HFFc6 (cell line): ENCODE data around the gene SQOR. TPM values are rescaled to one million over a fixed set of nuclear protein-coding genes. Genes with fewer than 3 reads are reported as not detected.

Source experiments
- DNase-seq: peaks from one replicate; pipeline ENCODE4 v3.0.0-alpha.2; 2018
- H3K27ac Mint-ChIP-seq: 2 replicates; pipeline ENCODE4 v1.8.0; 2020; ENCODE audit warnings: mild to moderate bottlenecking, mixed read lengths
- H3K27me3 Mint-ChIP-seq: 2 replicates; pipeline ENCODE4 v1.8.0; 2021; ENCODE audit warnings: mild to moderate bottlenecking, moderate library complexity, mixed read lengths; ENCODE audit not compliant: insufficient read depth
- H3K36me3 Mint-ChIP-seq: 2 replicates; pipeline ENCODE4 v1.8.0; 2021; ENCODE audit warnings: low read depth, mixed read lengths
- H3K4me1 Mint-ChIP-seq: 2 replicates; pipeline ENCODE4 v1.8.0; 2020; ENCODE audit warnings: low read depth, mixed read lengths
- H3K4me3 Mint-ChIP-seq: 2 replicates; pipeline ENCODE4 v1.8.0; 2020; ENCODE audit warnings: mild to moderate bottlenecking, moderate library complexity, mixed read lengths
- H3K9me3 Mint-ChIP-seq: 2 replicates; pipeline ENCODE4 v1.8.0; 2020; ENCODE audit warnings: mild to moderate bottlenecking, mixed read lengths
- total RNA-seq, 6 experiments: library from RNA; stranded (reverse); fragmentation: NEBNext Ultra II Directional; extraction: Animal tissue kit (Norgen Biotek cat#: 25700); gene quantifications; 2 replicates in 1 of 6; 3 replicates in 5 of 6; pipeline ENCODE4 v1.2.3, GENCODE V29; 2021
- TF ChIP-seq, protein P1 (sequence below): fragments of 200-600 bp; sonication (generic); IDR thresholded peaks from 2 replicates; pipeline ENCODE4 v1.5.0; 2021; ENCODE audit warnings: antibody characterized with exemption, mild to moderate bottlenecking

SQOR gene
- total RNA-seq, 6 experiments from 2014 or later, result 25.3 to 43.2 (median 39.7) TPM

GRCh38 chr15:45702041-45702440, 67.2 kb downstream of the SQOR start:
- TF ChIP-seq, protein P1, sequence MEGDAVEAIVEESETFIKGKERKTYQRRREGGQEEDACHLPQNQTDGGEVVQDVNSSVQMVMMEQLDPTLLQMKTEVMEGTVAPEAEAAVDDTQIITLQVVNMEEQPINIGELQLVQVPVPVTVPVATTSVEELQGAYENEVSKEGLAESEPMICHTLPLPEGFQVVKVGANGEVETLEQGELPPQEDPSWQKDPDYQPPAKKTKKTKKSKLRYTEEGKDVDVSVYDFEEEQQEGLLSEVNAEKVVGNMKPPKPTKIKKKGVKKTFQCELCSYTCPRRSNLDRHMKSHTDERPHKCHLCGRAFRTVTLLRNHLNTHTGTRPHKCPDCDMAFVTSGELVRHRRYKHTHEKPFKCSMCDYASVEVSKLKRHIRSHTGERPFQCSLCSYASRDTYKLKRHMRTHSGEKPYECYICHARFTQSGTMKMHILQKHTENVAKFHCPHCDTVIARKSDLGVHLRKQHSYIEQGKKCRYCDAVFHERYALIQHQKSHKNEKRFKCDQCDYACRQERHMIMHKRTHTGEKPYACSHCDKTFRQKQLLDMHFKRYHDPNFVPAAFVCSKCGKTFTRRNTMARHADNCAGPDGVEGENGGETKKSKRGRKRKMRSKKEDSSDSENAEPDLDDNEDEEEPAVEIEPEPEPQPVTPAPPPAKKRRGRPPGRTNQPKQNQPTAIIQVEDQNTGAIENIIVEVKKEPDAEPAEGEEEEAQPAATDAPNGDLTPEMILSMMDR, result no peak
- H3K27ac Mint-ChIP-seq, result no peak overlapping the region

DNA sequence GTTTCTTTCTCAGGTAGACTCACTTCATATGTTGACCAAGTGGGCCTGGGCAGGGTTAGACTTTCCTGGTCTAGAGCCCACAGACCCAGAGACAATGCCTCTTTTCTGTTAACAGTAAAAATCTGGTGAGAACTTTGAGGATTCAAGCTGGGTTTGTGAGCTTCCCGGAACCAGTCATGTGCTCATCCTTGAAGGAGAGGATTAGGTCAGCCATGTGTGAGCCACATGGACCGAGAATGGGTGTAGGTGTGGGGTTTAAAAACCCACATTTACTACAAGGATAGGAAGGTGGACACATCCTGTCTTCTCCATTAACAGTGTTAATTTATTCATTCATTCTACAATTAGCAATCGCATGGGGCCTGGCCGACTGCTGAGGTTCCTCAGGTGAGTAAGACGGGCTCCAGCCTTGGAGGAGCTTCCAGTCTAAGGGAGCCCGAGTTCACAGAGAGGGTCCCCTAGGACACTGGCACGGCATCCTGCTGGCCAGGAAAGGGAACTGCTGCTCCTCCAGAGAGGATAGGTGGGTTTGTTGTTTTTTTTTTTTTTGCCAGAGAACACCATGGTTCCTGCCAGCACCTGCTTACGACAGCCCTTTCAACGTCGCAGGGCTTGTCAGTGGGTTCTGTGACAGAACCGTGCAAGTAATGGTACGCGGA, 69.0 kb downstream of the SQOR start:
- H3K4me1 Mint-ChIP-seq, result peaks cover 15% of the 10 kb centered on the region
- TF ChIP-seq, protein P1, result peak; percentile 54
- H3K27me3 Mint-ChIP-seq, result peaks cover 7% of the 10 kb centered on the region; the same call in 1 of the 2 replicates
- peak overlapping the region; percentile 90; the same call in 1 of the 2 replicates for H3K4me3 Mint-ChIP-seq
- H3K9me3 Mint-ChIP-seq, result no peaks in the 10 kb centered on the region
- H3K36me3 Mint-ChIP-seq, result no peaks in the 10 kb centered on the region
- DNase-seq, result no peak
- no peak overlapping the region for H3K27ac Mint-ChIP-seq

More at GRCh38 chr15:45702041-45702440, 67.2 kb downstream of the SQOR start:
- no peak for DNase-seq
- Mint-ChIP-seq H3K9me3 (no peaks in the 10 kb centered on the region), H3K27me3 (peaks cover 7% of the 10 kb centered on the region; the same call in 1 of the 2 replicates), H3K4me3 (no peak overlapping the region), H3K4me1 (peaks cover 15% of the 10 kb centered on the region), H3K36me3 (no peaks in the 10 kb centered on the region)

- no peaks in the 10 kb centered on the region for H3K36me3 Mint-ChIP-seq
- TF ChIP-seq, protein P1, result no peak
- H3K27ac Mint-ChIP-seq, result peak overlapping the region; percentile 80
- no peaks in the 10 kb centered on the region for H3K9me3 Mint-ChIP-seq
- peaks cover 15% of the 10 kb centered on the region for H3K4me1 Mint-ChIP-seq
- peak overlapping the region; percentile 90 for H3K4me3 Mint-ChIP-seq
- peak; percentile 46 for DNase-seq
- peaks cover 7% of the 10 kb centered on the region for H3K27me3 Mint-ChIP-seq
These were observed 69.8 kb downstream of the SQOR start for GRCh38 chr15:45704329-45705249.

DNA sequence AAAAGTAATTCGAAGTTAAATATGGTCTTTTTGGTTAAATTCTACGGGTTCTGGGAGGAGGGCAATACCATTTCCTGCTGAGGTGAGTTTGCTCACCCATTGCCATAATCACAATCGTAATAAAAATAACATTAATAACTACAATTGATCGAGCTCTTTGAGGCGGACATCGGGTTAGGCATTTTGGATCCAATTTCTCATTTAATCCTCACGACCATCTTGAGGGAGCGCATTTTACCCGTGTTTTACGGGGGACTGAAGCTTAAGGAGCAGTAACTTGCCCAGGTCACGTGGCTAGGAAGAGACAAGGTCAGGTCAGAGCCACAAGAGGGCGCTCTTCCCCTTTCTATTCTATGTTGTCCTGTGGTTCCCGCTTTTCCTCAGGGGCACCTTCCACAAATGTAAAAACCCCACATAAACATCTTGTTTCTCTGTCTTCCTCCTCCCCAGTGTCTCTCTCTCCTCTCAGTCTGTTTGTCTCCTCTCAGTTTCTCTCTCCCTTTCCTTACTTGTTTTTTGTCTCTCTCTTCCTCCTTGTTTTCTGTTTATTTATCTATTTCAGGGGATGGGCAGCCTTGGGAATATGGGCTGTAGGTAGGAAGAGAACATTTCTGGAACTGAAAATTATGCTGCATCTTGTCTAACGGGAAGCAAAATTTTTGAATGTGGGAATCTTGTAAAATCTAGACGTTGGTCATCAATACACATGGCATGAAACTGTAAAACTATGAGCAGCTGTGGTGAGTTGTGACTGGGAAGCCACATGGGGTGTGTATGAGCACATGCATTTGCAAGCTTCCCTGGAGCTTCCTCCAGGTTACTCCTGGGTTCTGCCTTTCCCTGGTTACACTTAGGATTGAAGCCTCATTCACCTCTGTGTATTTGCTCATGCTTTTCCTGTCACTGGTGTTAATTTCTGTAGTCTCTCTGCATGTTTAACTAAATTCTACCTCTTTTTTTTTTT, 71.0 kb downstream of the SQOR start:
- Mint-ChIP-seq H3K4me3 (peak overlapping the region; percentile 90), H3K4me1 (peaks cover 18% of the 10 kb centered on the region), H3K36me3 (no peaks in the 10 kb centered on the region), H3K27ac (peak overlapping the region; percentile 80), H3K27me3 (peaks cover 7% of the 10 kb centered on the region), H3K9me3 (no peaks in the 10 kb centered on the region)
- DNase-seq, result peak; percentile 69
- TF ChIP-seq, protein P1, result peak; percentile 99

GRCh38 chr15:45710657-45711056, 75.8 kb downstream of the SQOR start:
- Mint-ChIP-seq H3K4me1 (peaks cover 30% of the 10 kb centered on the region), H3K27ac (no peak overlapping the region), H3K36me3 (no peaks in the 10 kb centered on the region), H3K9me3 (no peaks in the 10 kb centered on the region), H3K27me3 (no peaks in the 10 kb centered on the region; the same call in 1 of the 2 replicates), H3K4me3 (no peak overlapping the region)
- TF ChIP-seq, protein P1, result no peak
- no peak for DNase-seq
